Measurements from ENCODE around the gene PITPNM3. TPM values are rescaled to one million over a fixed set of nuclear protein-coding genes. Genes with fewer than 3 reads are reported as not detected.

PITPNM3 gene
- total RNA-seq, 3 donors from 2014 or later = 12.2 to 15.9 (median 15.6) TPM

GRCh38 chr17:6480303-6480675, 76.1 kb downstream of the PITPNM3 start:
- Histone ChIP-seq H3K4me3 (no peak overlapping the region), H3K4me1 (ENCODE audit: low read depth) (no peaks in the 10 kb centered on the region), H3K9me3 (no peaks in the 10 kb centered on the region), H3K36me3 (ENCODE audit: low read depth) (no peaks in the 10 kb centered on the region)
- intact Hi-C loops (cut with DNase I, micrococcal nuclease) = no loop called here
- ATAC-seq (no peak), DNase-seq (peak in 1 of 3 donors; percentile 35)
- TF ChIP-seq CTCF (IDR thresholded peaks at IDR 0.05) = no peak

GRCh38 chr17:6479622-6480302, 76.6 kb downstream of the PITPNM3 start:
- Histone ChIP-seq H3K4me1 (ENCODE audit: low read depth) (no peaks in the 10 kb centered on the region), H3K4me3 (no peak overlapping the region), H3K36me3 (ENCODE audit: low read depth) (no peaks in the 10 kb centered on the region), H3K9me3 (no peaks in the 10 kb centered on the region)
- intact Hi-C loops (cut with DNase I, micrococcal nuclease) = no loop called here
- no peak for DNase-seq
- no peak for TF ChIP-seq CTCF (IDR thresholded peaks at IDR 0.05)
- ATAC-seq = no peak

GRCh38 chr17:6478486-6478885, 77.9 kb downstream of the PITPNM3 start:
- ATAC-seq (no peak), DNase-seq (peak in 1 of 3 donors; percentile 32)
- no peak for TF ChIP-seq CTCF (IDR thresholded peaks at IDR 0.05)
- intact Hi-C loops (cut with DNase I, micrococcal nuclease) = no loop called here
- no peaks in the 10 kb centered on the region for H3K36me3 ChIP-seq (ENCODE audit: low read depth)
- no peaks in the 10 kb centered on the region for H3K9me3 ChIP-seq
- no peaks in the 10 kb centered on the region for H3K4me1 ChIP-seq (ENCODE audit: low read depth)
- no peak overlapping the region for H3K4me3 ChIP-seq

- DNase-seq (peak in 1 of 3 donors; percentile 27), ATAC-seq (no peak)
- Histone ChIP-seq H3K4me3 (no peak overlapping the region), H3K4me1 (ENCODE audit: low read depth) (no peaks in the 10 kb centered on the region), H3K36me3 (ENCODE audit: low read depth) (no peaks in the 10 kb centered on the region), H3K9me3 (no peaks in the 10 kb centered on the region)
- intact Hi-C loops (cut with DNase I, micrococcal nuclease) = no loop called here
- no peak for TF ChIP-seq CTCF (IDR thresholded peaks at IDR 0.05)
These were observed 78.4 kb downstream of the PITPNM3 start for GRCh38 chr17:6477831-6478383.

- H3K4me3 ChIP-seq = no peak overlapping the region
- no peaks in the 10 kb centered on the region for H3K9me3 ChIP-seq
- no peaks in the 10 kb centered on the region for H3K4me1 ChIP-seq (ENCODE audit: low read depth)
- no peaks in the 10 kb centered on the region for H3K36me3 ChIP-seq (ENCODE audit: low read depth)
- ATAC-seq = no peak
- intact Hi-C loops (cut with DNase I, micrococcal nuclease) = no loop called here
- peak in 1 of 3 donors; percentile 38 for DNase-seq
- no peak for TF ChIP-seq CTCF (IDR thresholded peaks at IDR 0.05)
These were observed 79.6 kb downstream of the PITPNM3 start for GRCh38 chr17:6476810-6477179.
